ENCODE data around the gene SLC9C2. TPM values are rescaled to one million over a fixed set of nuclear protein-coding genes. Genes with fewer than 3 reads are reported as not detected.

SLC9C2 gene
- total RNA-seq, 3 donors from 2014 or later (not counting 1 experiment from before 2014, with no cell fraction given) = not detected

DNA sequence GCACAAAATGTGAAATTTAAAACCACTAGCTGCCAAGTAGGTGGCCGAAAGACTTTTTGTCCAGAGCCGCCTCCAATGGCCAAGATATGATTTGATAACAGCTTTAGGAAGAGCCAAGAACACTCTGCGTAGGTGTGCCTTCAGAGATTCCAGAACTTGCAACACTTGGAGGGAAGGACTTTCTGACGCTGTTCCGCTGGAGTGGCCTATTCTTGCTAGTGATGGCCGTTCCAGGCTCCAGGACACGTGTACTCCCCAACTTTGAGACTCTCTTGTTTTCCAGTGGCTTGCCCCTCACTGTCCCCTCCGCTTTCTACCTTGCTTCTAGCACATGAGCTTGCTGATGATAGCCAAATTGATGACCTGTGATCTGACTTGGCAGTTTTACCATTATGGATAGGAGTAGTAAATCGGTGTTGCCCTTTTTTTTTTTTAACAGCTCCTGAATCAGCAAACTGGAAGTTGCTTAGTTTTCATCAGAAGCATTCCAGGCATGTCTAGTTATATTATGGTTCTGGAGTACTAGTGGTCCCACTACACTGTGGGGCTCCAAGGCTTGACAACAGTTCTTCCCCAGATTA is 124.7 kb downstream of the SLC9C2 start:
- peaks cover 23% of the 10 kb centered on the region for H3K4me1 ChIP-seq (ENCODE audit: control insufficient read depth, insufficient read depth, low read length)
- H3K4me1 Mint-ChIP-seq = peaks cover 51 to 70% of the 10 kb centered on the region in 2 donors
- H3K4me3 Mint-ChIP-seq = peak overlapping the region; percentile 84
- H3K27ac Mint-ChIP-seq = peak overlapping the region; percentile 90 to 98
- H3K36me3 ChIP-seq (ENCODE audit: control insufficient read depth, insufficient read depth, low read length) = peaks cover 21% of the 10 kb centered on the region
- peak in 1 of 2 donors; percentile 24 for DNase-seq
- ATAC-seq = no peak
- intact Hi-C loops (cut with micrococcal nuclease) = loop anchor here (5.0 kb wide), 2 partner anchors 46 to 946 kb away; partner anchors contain the start of gene SUCO
- no peaks in the 10 kb centered on the region for H3K27me3 Mint-ChIP-seq (ENCODE audit: low read depth in 2 of 2)
- H3K9me3 Mint-ChIP-seq = no peaks in the 10 kb centered on the region
- H3K27ac ChIP-seq (ENCODE audit: low read length) = no peak overlapping the region
- no peaks in the 10 kb centered on the region for H3K27me3 ChIP-seq (ENCODE audit: control insufficient read depth, insufficient read depth, low read length)
- H3K9me3 ChIP-seq (ENCODE audit: control insufficient read depth, insufficient read depth, low read length) = no peaks in the 10 kb centered on the region
- peak overlapping the region; percentile 85 for H3K4me3 ChIP-seq (ENCODE audit: low read length)
- peaks cover 17% of the 10 kb centered on the region for H3K36me3 Mint-ChIP-seq
- 36% methylated on average over 9 of the region's 9 CpGs for WGBS (ENCODE audit: insufficient coverage)
- TF ChIP-seq, protein P1, sequence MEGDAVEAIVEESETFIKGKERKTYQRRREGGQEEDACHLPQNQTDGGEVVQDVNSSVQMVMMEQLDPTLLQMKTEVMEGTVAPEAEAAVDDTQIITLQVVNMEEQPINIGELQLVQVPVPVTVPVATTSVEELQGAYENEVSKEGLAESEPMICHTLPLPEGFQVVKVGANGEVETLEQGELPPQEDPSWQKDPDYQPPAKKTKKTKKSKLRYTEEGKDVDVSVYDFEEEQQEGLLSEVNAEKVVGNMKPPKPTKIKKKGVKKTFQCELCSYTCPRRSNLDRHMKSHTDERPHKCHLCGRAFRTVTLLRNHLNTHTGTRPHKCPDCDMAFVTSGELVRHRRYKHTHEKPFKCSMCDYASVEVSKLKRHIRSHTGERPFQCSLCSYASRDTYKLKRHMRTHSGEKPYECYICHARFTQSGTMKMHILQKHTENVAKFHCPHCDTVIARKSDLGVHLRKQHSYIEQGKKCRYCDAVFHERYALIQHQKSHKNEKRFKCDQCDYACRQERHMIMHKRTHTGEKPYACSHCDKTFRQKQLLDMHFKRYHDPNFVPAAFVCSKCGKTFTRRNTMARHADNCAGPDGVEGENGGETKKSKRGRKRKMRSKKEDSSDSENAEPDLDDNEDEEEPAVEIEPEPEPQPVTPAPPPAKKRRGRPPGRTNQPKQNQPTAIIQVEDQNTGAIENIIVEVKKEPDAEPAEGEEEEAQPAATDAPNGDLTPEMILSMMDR (IDR thresholded peaks at IDR 0.05) = no peak

DNA sequence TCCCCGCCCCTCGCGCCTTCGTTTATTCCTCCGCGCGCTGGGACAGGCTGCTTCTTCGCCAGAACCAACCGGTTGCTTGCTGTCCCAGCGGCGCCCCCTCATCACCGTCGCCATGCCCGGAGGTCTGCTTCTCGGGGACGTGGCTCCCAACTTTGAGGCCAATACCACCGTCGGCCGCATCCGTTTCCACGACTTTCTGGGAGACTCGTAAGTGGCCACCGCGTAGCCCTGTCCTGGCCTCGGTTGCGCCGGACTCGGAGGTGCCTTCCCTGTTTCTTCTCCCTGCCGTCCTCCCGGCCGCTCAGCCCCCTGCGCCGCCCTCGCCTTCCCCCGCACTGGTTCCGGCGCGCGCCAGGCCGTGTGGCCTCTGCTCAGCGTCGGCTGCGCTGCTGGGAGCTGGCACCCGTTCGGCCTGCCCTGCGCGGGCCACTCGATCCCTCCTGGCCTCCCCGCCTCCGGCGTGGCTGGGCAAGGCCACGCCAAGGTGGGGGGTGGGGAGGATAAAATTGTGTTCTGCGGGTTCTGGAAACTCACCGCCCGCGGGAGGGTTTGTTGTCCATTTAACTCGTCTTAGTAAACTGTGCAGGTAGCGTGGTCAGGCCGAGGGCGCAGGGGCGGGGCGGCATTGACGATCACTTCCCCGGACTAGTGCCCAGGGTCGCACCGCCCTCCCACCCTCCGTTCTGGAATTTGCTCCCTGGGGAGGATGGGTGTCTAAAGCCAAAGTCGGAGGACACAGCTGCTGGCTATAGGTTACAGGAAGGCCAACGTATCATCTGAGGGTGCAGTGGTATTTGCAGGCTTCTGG is 125.4 kb downstream of the SLC9C2 start, which contains the start of gene PRDX6:
Gene PRDX6 (plus strand): TSS at position 50 of the 808 bp plus-strand sequence. CDS start 63 bp downstream, at position 113.
- H3K4me1 ChIP-seq (ENCODE audit: control insufficient read depth, insufficient read depth, low read length) = peaks cover 23% of the 10 kb centered on the region

DNA sequence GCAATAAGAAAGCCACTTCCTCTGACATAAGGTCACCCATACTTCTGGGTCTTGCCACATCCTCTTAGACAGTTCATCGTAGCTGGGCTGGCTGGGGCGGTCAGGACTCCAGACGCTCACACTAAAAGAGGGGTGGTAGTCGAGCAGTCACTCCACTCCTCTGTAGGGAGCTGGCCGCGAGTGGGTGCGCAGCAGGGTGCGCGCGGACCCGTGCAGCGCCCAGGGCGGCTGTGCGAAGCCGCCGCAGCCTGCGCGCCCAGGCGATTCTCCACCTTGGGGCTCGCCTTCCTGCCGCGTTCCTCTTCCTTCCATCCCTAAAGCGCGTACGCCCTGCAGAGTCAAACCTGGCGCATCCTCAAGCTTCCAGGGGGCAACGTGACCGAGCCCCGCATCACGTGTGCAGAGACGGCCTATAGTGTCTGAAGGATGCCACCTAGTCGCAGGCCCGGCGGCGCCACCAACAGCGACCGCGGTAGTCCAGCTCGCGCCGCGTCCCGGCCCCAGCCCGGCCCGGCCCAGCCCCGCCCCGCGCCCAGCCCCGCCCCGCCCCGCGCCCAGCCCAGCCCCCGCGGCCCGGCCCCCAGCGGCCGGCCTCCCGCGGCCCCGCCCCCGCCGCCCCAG is 126.1 kb downstream of the SLC9C2 start:
- H3K4me3 Mint-ChIP-seq = peak overlapping the region; percentile 89
- WGBS (ENCODE audit: insufficient coverage) = under 1% methylated on average over 62 of the region's 62 CpGs

More for the DNA sequence above, 125.4 kb downstream of the SLC9C2 start, which contains the start of gene PRDX6:
- Histone ChIP-seq H3K27ac (ENCODE audit: low read length) (peak within 1 kb of the TSS; percentile 94), H3K4me3 (ENCODE audit: low read length) (peak within 1 kb of the TSS; percentile 85), H3K27me3 (ENCODE audit: control insufficient read depth, insufficient read depth, low read length) (no peaks in the 10 kb centered on the region), H3K9me3 (ENCODE audit: control insufficient read depth, insufficient read depth, low read length) (no peaks in the 10 kb centered on the region), H3K36me3 (ENCODE audit: control insufficient read depth, insufficient read depth, low read length) (peaks cover 14% of the 10 kb centered on the region)
- Mint-ChIP-seq H3K27me3 (ENCODE audit: low read depth in 2 of 2) (no peaks in the 10 kb centered on the region), H3K27ac (peak within 1 kb of the TSS; percentile 90 to 98), H3K9me3 (no peaks in the 10 kb centered on the region), H3K4me3 (peak within 1 kb of the TSS; percentile 89), H3K4me1 (peaks cover 51 to 70% of the 10 kb centered on the region in 2 donors), H3K36me3 (peaks cover 12% of the 10 kb centered on the region)
- TF ChIP-seq, protein P1 (IDR thresholded peaks at IDR 0.05) = no peak
- intact Hi-C loops (cut with micrococcal nuclease) = loop anchor here (2.0 to 5.0 kb wide), 3 partner anchors 45 to 945 kb away; partner anchors contain the start of gene SUCO
- DNase-seq = peak in 1 of 2 donors; percentile 74
- ATAC-seq = peak; percentile 16 to 29 (median 28)
- WGBS (ENCODE audit: insufficient coverage) = 0% methylated on average over 69 of the region's 69 CpGs

More for the DNA sequence above, 126.1 kb downstream of the SLC9C2 start:
- H3K4me1 ChIP-seq (ENCODE audit: control insufficient read depth, insufficient read depth, low read length) = peaks cover 23% of the 10 kb centered on the region
- ATAC-seq = peak; percentile 77 to 92 (median 85)
- intact Hi-C loops (cut with micrococcal nuclease) = loop anchor here (1.0 to 5.0 kb wide), 4 partner anchors 44 to 944 kb away; partner anchors contain the start of genes CENPL, DARS2 and SUCO
- H3K36me3 Mint-ChIP-seq = peaks cover 9% of the 10 kb centered on the region
- H3K4me1 Mint-ChIP-seq = peaks cover 58 to 69% of the 10 kb centered on the region in 2 donors
- H3K27me3 ChIP-seq (ENCODE audit: control insufficient read depth, insufficient read depth, low read length) = no peaks in the 10 kb centered on the region
- peak overlapping the region; percentile 85 for H3K4me3 ChIP-seq (ENCODE audit: low read length)
- peak overlapping the region; percentile 94 for H3K27ac ChIP-seq (ENCODE audit: low read length)
- peak; percentile 75 to 89 for DNase-seq
- TF ChIP-seq, protein P1 (IDR thresholded peaks at IDR 0.05) = no peak
- H3K27me3 Mint-ChIP-seq (ENCODE audit: low read depth in 2 of 2) = no peaks in the 10 kb centered on the region
- peaks cover 7% of the 10 kb centered on the region for H3K36me3 ChIP-seq (ENCODE audit: control insufficient read depth, insufficient read depth, low read length)
- no peaks in the 10 kb centered on the region for H3K9me3 Mint-ChIP-seq
- peak overlapping the region; percentile 90 to 98 for H3K27ac Mint-ChIP-seq
- H3K9me3 ChIP-seq (ENCODE audit: control insufficient read depth, insufficient read depth, low read length) = no peaks in the 10 kb centered on the region

Measured in natural killer cell (primary cell).